Left renal cortex interstitium (tissue), 4 donors: ENCODE data around the gene DKK3. TPM values are rescaled to one million over a fixed set of nuclear protein-coding genes. Genes with fewer than 3 reads are reported as not detected.

Source experiments
- DNase-seq, 4 donors: peaks; one replicate each; pipeline ENCODE4 v3.0.0-alpha.2; 2013; ENCODE audit warnings: low read depth in 4 of 4, low spot score in 2 of 4, missing footprints in 1 of 4
- polyA plus RNA-seq, 4 donors: library from polyadenylated mRNA; unstranded; fragments of 120-200 nt; gene quantifications; one replicate each; pipeline ENCODE4 v1.2.1, GENCODE V29; 2013; ENCODE audit not compliant: insufficient read length in 4 of 4

Gene DKK3
- polyA plus RNA-seq, 4 donors, result 51.5 to 86.5 (median 69.7) TPM

DNA sequence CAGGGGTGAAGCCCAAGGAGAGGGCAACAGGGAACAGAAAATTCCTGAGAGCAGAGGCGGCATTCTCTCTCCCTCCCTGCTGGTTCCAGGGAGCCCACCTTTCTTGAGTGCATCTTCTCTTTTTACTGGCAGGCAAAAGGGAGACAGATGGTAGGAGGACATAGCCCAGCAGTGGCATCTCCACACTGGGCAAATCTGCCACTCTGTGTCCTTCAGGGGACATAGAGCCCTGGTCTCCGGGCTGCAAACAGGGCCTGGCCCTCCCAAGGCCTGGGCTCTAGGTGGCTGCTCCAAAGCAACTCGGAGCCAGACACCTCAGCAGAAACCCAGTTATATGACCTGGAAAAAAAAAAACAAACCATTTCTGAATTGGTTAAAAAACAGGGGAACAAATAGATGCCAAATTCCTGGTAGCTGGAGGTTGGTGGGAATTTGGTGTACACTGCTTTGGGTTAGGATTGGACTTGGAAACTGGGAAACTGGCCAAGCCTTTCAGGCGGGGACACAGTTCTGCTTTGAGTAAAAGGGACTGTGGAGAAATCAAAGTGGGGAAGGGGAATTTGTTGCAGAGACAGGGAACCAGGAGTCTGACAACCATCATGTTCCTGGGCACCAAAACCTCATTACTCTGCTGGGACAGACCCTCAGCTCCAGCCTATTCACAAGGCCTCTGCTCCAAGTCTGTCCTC, 23.6 kb upstream of the DKK3 start:
- no peak for DNase-seq

DNA sequence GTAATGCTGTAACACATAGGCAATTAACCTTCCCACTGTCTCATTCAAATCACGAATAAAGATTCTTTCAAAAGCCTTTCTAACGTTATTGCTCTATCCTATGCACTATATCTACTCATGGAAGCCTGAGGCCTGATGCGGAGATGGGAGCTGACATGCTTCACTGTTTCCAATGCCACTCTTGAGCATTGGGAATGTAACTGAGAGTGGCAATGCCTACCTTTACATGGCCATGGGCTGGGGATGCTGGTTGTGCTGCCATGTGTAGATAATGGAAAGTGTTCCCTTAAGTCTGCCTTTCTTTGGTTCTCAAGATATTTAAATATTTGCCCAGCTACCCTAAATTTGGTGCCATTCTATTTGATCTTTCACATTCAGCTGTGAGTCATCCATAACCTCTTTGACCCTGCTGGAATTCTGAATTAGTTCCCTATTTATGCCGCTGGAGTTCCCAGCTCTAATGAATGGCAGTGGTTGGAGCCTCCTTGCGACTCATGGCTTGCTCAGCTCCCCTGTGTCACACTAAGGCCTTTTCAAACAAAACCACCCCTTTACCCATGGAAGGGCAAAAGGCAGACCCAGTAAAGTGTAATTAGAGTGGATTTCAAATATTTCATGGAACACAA, 21.4 kb upstream of the DKK3 start:
- DNase-seq, result no peak

DNA sequence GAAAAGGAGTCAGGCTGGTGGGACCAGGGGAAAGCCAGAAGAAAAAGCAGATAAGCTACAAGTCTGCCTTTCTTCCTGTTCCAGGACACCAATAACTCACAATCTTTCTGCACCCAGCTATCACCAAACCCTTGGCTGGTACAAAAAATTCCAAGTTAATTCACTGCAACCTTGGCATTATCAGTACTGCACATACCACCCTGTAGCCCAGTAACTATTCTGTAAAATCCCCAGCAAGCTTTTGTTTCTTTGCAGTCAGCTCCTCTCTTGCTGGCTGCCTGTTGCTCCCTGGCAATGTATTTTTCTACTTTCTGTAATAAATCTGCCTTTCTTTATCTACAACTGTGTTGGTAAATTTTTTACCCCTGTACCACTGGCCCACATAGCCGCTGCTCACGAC, 20.7 kb upstream of the DKK3 start:
- no peak for DNase-seq

DNA sequence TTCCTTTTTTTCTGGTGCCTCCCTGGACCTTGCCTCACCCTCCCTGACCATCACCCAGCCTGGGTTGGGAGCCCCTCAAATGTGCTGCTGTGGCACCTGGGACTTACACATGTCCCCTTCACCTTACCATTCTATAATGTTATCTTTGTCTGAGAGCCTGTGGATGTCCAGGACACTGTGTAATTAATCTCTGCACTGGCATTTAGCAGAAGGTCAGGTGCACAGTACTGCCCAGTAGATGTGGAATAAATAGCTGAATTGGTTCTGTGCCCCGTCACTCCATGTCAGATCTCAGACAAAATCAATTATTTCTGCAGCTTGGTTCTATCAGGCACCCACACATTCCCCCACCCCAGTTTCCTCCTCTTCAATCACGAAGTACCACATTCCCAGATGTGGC, 19.9 kb upstream of the DKK3 start:
- no peak for DNase-seq

DNA sequence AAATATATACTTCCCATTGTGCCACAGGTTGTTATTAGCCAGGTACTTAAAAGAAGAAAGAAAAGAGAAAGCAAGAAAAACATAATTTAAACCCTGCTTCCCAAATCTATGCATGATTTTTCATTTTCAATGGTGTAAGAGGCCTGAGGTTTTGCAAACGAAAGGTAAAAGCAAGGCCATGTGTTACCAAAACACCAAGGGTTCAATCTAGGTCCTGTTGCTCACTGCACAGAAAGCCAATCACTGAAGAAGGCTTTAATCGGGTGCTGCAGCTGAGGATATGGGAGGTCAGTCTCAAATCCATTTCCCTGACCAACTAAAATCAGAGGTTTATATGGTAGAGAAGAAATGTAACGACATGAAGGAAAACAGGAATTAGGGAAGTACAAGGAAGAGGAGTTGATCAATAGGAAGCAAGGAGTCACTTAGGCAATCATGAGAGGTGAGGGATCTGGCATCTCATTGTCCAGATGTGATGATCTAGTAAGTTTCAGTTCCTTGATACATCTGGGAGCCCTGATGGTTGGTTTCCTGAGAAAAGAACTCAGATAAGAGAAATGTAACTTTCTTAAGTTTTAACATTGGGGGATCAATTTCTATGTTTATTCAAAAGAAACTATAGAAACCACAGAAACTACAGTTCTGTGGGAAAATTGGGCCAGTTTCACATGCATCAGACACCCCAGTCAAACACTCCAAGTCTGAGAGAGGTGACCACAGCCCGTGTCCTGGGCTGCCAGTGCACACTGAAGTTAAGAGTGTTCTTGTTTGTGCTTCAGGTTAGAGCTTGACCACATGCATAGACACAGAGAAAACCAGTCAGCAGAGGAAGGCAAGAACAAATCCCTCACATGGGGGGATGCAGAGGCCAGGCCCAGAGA, 18.1 kb upstream of the DKK3 start:
- DNase-seq, result no peak

DNA sequence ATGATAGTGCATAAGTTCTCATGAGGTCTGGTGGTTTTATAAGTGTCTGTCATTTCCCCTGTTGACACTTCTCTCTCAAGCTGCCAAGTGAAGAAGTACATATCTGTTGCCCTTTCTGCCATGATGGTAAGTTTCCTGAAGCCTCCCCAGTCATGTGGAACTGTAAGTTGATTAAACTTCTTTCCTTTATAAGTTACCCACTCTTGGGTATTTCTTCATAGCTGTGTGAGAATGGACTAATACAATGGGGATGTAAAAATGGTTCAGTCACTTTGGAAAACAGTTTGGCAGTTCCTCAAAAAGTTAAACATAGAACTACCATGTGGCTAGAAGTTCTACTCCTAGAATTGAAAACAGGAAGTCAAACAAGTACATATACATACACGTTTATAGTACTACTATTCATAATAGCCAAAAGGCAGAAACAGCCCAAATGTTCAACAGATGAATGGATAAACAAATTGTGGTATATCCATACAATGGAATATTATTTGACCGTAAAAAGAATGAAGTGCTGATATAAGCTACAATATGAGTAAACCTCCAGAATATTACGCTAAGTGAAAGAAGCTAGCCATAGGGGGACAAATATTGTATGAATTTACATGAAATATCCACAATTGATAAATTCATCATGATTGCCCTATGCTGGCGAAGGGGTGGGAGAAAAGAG, 16.0 kb upstream of the DKK3 start:
- no peak for DNase-seq

DNA sequence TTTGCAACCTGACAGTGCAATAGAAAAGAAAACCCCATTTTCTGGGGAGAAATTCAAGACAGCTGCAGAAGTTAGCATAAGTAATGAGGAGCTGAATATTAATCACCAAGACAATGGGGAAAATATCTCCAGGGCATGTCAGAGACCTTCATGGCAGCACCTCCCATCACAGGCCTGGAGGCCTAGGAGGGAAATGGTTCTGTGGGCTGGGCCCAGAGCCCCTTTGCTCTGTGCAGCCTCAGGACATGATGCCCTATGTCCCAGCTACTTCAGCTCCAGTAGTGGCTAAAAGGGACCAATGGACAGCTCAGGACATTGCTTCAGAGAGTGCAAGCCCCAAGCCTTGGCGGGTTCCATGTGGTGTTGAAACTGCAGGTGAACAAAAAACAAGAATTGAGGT, 14.6 kb upstream of the DKK3 start:
- no peak for DNase-seq

DNA sequence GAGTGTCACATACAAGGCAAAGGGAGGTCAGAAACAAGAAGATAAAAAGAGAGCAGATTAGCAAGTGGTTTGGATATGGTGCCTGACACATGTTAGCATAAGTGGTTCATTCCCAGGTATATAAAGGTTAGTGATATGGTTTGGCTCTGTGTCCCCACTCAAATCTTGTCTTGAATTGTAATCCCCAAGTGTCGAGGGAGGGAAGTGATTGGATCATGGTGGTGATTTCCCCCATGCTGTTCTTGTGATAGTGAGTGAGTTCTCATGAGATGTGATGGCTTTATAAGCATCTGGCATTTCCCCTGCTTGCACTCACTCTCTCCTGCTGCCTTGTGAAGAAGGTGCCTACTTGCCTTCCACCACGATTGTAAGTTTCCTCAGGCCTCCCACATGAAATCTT, 12.1 kb upstream of the DKK3 start:
- DNase-seq, result no peak

DNA sequence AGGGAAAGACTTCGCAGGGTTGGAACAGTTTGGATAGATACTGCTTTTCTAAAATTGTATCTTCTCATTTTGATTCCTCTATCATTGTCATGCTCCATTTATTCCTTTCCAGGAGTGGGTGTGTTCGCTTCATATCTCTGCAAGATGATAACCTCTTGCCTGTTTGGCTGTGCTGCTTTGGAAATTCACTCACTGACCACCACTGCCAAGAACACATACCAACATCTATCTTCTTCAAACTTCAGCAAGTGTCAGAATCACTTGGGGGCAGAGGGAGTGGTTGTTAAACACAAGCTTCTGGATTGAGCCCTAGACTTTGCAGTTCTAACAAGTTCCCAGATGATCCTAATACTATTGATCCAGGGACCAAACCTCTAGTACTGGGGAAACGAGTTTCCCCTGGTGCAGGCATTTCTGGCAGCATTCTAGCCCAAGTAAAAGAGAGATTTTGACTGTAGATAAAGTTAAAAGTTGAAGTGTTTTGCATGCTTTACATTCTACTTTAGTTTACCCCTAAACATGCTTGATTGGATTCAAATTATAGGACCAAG, 11.5 kb upstream of the DKK3 start:
- DNase-seq, result no peak

DNA sequence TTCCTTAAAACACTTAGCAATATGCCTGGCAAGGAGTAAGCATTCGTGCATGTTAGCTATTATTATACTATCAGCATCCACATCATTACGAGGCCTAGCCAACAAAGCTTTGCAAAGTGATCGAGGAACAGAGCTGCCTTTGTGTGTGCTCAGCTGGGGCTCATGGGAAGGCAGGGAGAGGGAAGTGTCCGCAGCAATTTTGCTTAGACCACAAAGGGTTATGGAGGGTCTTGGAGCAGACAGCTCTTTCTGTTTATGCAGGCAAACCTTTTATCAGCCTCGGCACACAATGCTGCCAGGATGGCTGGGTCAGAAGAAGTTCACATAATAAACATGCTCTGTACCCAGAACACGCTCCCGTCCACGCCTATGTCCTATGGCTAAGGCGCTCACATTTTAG, 10.9 kb upstream of the DKK3 start:
- no peak for DNase-seq

DNA sequence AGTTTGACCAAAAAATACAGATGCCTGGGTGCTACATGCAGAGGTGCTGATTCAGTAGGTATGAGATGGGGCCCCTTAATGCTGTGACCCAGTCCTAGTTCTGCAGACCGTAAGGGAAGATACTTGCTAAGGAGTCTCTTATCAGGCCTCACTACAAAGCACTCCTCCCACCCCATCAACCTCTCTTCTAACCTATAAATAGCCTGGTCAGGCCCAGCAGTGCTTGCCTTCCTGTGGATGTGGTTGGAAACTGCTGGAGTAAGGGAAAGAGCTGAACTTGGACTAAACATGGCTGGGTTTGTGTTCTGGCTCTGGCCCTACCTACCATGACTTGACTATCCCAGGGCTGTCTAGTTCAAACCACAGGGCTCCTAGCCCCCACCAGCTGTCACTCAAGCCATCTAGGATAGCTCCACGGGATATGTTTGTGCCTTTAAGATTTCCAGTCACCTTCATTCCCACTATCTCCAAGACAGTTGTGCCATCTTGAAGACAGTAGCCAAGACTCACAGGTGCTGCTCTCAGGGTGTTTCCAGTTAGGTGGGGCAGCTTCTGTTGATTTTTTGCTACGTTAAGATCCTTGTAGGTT, 9.5 kb upstream of the DKK3 start:
- DNase-seq, result no peak

DNA sequence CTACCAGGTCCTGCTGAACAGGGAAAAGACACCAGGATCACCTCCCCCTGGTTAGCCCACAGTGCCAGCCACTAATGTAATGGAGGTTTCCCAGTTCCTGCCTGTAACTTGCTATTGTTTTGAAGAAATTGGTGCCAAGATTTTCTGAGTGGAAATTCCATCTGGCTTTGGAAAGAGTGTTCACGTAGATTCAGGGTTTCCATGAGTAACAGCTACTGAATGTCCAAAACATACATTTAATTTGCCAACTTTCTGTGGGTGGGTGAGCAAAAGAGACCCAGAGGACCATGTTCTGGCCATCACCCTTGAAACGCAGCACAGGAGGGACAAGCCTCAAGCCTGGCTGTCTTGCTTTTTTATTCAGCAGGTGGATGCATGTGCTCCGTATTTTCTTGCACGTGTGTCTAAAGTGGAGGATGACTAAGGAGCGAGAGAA, 8.8 kb upstream of the DKK3 start:
- no peak for DNase-seq

DNA sequence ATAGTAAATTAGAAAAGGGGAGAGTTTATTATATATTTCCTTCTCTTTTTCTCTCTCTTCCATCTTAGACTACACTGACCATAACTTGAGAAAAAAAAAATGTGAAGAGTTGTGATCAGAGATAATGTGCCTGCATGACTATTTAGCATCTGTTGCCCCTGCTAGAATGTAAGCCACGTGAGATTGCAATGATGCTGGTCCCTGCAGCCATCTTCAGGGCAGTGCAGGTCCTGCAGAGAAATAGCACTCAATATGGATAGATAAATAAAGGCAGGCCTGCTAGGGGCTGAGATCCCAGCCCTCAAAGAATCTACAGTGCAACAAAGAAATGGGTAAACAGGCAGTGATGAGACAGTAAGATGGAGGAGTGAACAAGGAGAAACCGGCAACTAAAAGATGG, 7.8 kb upstream of the DKK3 start:
- no peak for DNase-seq

DNA sequence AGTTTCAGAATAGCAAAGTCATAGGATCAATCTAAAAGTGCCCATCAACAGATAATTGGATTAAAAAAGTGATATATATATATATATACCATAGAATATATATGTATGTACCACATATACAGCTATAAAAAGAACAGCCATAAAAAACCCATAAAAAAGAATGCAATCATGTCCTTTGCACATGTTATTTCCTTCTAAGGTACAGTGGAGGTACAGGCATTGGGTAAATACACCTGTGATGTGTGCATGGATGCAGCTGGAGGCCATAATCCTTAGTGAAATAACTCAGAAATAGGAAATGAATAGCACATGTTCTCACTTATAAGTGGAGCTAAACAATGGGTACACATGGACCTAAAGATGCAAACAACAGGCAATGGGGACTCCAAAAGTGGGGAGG, 7.1 kb upstream of the DKK3 start:
- no peak for DNase-seq

DNA sequence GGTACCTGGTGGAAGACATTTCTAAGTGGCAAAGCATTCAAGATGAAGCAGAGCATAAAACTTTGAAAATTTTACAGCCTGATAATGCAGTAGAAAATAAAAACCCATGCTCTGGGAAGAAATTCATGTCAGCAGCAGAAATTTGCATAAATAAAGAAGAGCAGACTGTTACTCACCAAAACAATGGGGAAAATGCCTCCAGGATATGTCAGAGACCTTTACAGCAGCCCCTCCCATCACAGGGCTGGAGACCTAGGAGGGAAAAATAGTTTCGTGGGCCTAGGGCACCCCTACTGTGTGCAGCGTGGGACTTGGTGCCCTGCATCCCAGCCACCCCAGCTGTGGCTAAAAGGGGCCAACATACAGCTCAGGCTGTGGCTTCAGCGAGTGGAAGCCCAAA, 5.4 kb upstream of the DKK3 start:
- DNase-seq, result no peak

DNA sequence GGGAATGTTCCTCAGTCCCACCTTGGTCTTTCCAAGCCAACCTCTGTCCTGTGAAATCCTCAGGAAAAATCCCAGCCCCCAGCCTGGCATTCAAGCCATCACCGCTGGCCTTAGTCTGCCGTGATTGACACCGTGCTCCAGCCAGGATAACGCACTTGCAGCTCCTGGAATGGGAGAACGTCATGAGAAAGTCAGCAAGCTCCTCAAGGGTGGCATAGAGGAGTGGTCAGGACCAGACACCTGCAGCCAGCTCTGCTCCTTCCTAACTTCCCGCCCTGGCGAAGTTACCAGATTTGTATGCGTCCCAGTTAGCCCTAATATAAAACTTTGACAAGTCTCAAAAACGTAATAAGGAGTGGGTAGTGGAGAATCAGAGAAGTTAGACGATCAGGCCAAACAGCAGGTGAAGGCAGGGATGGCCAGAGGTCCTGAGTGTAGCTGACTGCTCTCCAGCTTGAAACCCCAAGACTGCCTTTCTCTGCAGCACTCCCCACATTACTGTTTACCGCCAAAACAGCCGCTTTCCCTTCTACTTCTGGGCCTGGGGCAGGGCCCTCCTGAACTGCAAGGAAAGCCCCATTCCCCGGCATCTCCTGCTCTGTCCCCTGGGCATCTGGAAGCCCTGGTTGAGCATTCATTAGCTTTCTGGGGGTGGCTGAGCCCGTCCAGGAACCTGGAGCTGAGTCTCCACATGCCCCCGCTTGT, 1.3 kb upstream of the DKK3 start:
- DNase-seq, result no peak

DNA sequence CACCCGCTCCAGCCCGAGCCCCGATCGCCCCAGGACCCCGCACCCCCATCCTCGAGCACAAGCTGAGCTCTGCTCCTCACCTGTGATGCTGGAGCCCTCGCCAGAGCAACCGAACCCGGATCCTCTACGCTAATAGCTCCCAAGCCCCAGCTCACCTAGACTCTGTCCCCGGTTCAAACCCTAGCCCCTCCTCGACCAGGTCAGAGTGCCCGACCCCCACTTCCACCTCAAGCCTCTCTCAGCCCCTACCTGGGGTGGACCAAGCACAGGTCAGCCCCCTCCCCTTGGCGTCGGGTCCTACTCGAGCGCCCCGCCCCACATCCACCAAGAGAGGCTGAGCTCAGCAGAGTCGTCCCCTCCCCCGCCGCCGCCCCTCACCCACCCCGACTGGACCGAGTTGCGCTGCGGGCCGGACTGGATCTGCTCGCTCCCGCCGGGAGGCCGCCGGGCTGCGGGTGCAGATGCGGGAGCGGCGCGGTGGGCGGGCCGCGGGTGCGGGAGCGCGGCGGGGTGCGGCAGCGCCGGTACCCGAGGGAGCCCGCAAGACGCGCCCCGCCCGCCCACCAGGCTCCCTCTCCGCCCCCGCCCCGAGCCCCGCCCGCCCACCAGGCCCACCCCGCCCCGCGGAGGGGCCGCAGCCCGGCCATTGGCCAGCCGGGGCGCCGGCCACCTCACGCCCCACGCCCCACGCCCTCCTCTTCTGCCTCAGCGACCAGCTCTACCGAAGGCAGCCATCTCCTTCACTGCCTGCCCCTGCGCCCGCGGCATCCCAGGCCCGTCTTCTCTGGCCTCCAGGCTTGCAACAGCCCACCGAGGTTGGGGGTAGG, 577 bp upstream of the DKK3 start:
- DNase-seq, result peak in 1 of 4 donors; percentile 41

DNA sequence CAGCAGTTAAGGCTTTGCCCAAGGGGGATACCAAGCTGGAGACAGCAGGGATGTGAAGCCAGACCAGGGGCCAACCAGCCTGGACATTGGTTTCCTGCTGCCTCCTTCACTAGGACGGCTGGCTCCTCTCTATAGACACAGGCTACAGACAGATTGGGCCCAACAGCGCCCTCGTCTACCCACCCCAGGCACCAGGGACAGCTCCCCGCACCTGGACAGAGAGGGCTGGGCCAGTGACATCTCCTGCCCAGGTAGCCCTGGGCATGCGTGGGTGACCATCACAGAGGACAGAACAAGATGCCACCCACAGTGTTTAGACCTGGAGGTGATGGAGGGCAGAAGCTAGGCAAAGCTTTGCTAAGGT, 1.2 kb downstream of the DKK3 start:
- DNase-seq, result no peak
